C4-2B (cell line): ENCODE data around the gene NLK.
"Not testable (repeated sequence)": the region's sequence is repeated elsewhere in the genome, so short reads cannot be mapped to it uniquely, and the experiment has no call there.

ENCODE experiments used
- H3K27ac ChIP-seq: fragments of 450-650 bp; 2 replicates; pipeline ENCODE4 v1.5.1; 2017
- ZFX ChIP-seq: fragments of 450-650 bp; IDR thresholded peaks from 2 replicates; pipeline ENCODE4 v1.6.1; 2017
- TF ChIP-seq, protein P1 (sequence below): fragments of 450-650 bp; conservative IDR thresholded peaks from 2 replicates; pipeline ENCODE4 v1.5.1; 2017; ENCODE audit warnings: mild to moderate bottlenecking

NLK gene

GRCh38 chr17:28074010-28074409 is 31.5 kb downstream of the NLK start:
- H3K27ac ChIP-seq: no peak overlapping the region
- TF ChIP-seq, protein P1, sequence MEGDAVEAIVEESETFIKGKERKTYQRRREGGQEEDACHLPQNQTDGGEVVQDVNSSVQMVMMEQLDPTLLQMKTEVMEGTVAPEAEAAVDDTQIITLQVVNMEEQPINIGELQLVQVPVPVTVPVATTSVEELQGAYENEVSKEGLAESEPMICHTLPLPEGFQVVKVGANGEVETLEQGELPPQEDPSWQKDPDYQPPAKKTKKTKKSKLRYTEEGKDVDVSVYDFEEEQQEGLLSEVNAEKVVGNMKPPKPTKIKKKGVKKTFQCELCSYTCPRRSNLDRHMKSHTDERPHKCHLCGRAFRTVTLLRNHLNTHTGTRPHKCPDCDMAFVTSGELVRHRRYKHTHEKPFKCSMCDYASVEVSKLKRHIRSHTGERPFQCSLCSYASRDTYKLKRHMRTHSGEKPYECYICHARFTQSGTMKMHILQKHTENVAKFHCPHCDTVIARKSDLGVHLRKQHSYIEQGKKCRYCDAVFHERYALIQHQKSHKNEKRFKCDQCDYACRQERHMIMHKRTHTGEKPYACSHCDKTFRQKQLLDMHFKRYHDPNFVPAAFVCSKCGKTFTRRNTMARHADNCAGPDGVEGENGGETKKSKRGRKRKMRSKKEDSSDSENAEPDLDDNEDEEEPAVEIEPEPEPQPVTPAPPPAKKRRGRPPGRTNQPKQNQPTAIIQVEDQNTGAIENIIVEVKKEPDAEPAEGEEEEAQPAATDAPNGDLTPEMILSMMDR: no peak
- no peak for TF ChIP-seq ZFX

DNA sequence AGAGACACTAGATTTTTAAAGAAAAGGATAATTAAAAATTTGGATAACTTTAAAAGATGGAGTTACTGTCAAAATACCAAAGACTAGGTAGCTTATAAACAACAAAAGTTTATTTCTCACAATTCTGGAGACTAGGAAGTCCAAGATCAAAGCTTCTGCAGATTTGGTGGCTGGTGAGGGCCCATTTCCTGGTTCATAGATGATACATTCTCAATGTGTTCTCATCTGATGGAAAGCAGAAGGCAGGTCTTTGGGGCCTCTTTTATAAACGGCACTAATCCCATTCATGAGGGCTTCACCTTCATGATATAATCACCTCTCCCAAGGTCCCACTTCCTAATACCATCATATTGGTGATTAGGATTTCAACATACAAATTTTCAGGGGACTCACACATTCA is 33.7 kb downstream of the NLK start:
- TF ChIP-seq ZFX: no peak
- TF ChIP-seq, protein P1: no peak
- no peak overlapping the region for H3K27ac ChIP-seq

DNA sequence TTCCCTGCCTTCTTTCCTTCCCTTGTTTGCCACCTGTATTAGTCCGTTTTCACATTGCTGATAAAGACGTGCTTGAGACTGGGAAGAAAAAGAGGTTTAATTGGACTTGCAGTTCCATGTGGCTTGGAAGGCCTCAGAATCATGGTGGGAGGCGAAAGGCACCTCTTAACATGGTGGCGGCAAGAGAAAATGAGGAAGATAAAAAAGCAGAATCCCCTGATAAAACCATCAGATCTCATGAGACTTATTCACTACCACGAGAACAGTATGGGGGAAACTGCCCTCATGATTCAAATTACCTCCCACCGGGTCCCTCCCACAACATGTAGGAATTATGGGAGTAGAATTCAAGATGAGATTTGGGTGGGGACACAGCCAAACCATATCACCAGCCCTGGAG is 34.7 kb downstream of the NLK start:
- not testable (repeated sequence) for H3K27ac ChIP-seq

DNA sequence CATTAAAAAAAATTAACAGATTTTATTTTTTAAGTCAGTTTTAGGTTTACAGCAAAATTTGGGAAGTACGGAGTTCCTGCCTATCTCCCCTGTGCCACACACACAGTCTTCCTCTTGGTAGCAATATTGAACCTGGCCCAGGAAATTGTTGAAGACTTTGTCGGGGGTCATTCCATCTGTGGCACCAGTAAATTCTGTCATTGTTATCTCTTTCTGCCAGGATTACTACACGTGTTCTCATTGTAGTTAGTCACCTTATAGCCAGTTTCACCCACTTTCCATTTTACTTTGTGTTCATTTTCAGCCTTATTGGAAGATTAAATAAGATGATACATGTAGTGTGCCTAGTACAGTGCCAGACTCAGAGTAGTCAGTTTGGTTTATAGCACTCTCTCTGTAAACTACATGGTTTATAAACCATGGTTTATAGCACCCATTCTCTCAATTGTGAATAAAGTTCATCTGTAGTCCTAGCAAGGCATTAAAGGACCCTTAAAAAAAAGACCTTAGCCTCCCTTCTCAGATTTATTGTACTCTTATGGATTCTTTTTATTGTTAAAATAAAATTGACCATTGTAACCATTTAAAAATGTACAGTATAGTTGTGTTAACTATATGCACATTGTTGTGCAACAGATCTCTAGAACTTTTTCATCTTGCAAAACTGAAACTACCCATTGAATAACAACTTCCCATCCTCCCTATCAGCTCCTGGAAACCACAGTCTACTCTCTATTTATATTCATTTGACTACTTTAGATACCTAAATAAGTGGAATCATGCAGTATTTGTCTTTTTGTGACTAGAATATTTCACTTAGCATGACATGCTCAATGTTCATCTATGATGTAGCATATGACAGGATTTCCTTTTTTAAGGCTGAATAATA is 36.1 kb downstream of the NLK start:
- TF ChIP-seq ZFX: no peak
- TF ChIP-seq, protein P1: no peak
- H3K27ac ChIP-seq: no peak overlapping the region

DNA sequence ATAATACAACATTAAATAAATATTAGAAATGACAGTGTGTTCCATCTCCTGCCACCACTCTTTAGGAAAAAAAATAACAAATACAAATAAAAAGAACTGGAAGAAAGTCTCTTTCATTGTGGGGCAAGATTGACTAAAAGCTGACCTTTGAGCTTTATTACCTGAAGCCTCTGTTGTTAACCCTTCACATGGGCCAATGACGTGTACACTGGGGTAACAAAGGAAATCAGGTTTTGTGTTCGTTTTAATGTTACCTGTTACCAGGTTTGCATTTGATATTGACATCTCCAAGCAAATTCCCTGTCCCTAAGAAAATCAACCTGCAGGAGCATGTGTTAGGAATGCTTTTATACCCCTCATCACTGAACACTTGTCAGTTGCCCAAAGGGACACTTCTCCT is 39.0 kb downstream of the NLK start:
- no peak overlapping the region for H3K27ac ChIP-seq
- TF ChIP-seq, protein P1: no peak
- TF ChIP-seq ZFX: no peak

- no peak overlapping the region for H3K27ac ChIP-seq
- TF ChIP-seq ZFX: no peak
- TF ChIP-seq, protein P1: no peak
These were observed 43.3 kb downstream of the NLK start for GRCh38 chr17:28085766-28086165.

DNA sequence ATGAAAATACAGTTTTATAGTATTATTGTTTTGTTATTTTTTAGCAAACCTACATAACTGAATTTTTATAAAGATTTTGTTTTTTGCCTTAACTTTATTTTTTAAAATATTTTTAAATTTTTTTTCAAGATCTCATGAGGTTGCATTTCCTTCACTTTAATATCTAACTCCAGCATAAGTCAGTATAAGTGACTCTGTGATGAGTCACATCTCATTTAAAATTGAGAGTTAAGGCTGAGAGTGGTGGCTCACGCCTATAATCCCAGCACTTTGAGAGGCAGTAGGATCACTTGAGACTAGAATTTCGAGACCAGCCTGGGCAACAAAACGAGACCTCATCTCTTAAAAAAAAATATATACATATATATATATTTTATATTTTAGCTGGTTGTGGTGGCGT is 44.0 kb downstream of the NLK start:
- no peak for TF ChIP-seq ZFX
- TF ChIP-seq, protein P1: no peak

DNA sequence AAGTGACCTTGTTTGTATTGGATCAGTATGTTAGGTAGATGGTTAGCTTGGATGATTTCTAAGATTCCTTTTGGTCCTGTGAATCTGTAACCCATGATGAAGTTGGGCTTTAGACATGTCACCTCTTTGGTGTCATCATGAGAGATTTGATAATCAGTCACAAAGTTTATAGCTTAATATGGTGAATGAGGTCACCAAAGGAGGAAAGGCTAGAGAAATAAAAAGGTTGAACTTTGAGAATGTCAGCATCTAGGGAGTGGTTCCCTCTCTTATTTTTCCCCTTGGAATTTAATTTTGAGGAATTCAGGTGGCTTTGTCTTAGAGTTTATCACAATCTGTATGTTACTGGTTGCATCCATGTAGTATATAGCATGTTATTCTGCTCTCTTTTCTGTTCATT is 45.3 kb downstream of the NLK start:
- no peak overlapping the region for H3K27ac ChIP-seq
- TF ChIP-seq, protein P1: no peak
- no peak for TF ChIP-seq ZFX

More for the DNA sequence above, 44.0 kb downstream of the NLK start:
- no peak overlapping the region for H3K27ac ChIP-seq
